Measurements from ENCODE around the gene WWC2. TPM values are rescaled to one million over a fixed set of nuclear protein-coding genes. Genes with fewer than 3 reads are reported as not detected.

WWC2 gene
- total RNA-seq, 4 donors from 2014 or later = 6.6 to 79.7 (median 9.4) TPM

GRCh38 chr4:183326853-183327252 lies 227.8 kb downstream of the WWC2 start:
- H3K27me3 ChIP-seq = no peaks in the 10 kb centered on the region
- in situ Hi-C loops (cut with MboI; ENCODE audit: low pct_ligation_motif_present in 1 of 4, low pct_unique_long_range_greater_than_20kb in 1 of 4, low sequenced_read_pairs in 3 of 4) (no loop called here), intact Hi-C loops (cut with DNase I; ENCODE audit: low total_unique reads) (no loop called here)
- no peaks in the 10 kb centered on the region for H3K4me1 ChIP-seq
- H3K36me3 ChIP-seq = no peaks in the 10 kb centered on the region
- H3K9me3 ChIP-seq = no peaks in the 10 kb centered on the region
- no peak overlapping the region for H3K4me3 ChIP-seq
- no peak for TF ChIP-seq CTCF (IDR thresholded peaks at IDR 0.05)
- DNase-seq = no peak
- 50 to 70% methylated on average over 1 to 2 of the region's 2 CpGs for WGBS, 2 donors (ENCODE audit: low coverage in 1 of 2)
- no peak overlapping the region for H3K27ac ChIP-seq

GRCh38 chr4:183327827-183328226 lies 228.8 kb downstream of the WWC2 start:
- WGBS, 2 donors (ENCODE audit: low coverage in 1 of 2) = 93 to 100% methylated on average over 1 to 7 of the region's 7 CpGs
- intact Hi-C loops (cut with DNase I; ENCODE audit: low total_unique reads) = no loop called here
- no peak for TF ChIP-seq POLR2A (IDR thresholded peaks at IDR 0.05)
- no peak for TF ChIP-seq EP300 (IDR thresholded peaks at IDR 0.05; ENCODE audit: low read depth)
- no peak for TF ChIP-seq POLR2AphosphoS5 (IDR thresholded peaks at IDR 0.05)
- TF ChIP-seq CTCF (IDR thresholded peaks at IDR 0.05) = no peak

DNA sequence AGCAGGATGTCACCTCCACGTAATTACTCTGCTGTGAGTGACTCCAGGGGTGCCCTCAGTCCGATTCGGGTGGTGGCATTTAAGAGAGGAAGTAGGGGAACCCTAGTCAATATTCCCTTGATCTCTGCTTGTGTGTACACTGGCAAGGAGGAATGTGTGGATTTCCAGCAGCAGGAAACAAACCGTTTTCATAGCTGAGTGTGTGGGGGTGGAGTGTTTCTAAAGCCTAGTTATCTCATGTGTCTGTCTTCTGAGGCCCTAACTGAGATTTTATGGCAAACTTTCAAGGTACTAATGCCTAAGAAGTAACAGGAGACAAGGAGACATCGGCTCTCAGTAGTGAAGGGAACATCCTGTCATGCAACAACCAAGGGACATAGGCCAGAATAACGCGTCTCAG lies 229.8 kb downstream of the WWC2 start:
- in situ Hi-C loops (cut with MboI; ENCODE audit: low pct_ligation_motif_present in 1 of 4, low pct_unique_long_range_greater_than_20kb in 1 of 4, low sequenced_read_pairs in 3 of 4) (no loop called here), intact Hi-C loops (cut with DNase I; ENCODE audit: low total_unique reads) (no loop called here)
- Histone ChIP-seq H3K4me1 (no peaks in the 10 kb centered on the region), H3K9me3 (no peaks in the 10 kb centered on the region), H3K4me3 (no peak overlapping the region), H3K36me3 (no peaks in the 10 kb centered on the region), H3K27me3 (no peaks in the 10 kb centered on the region), H3K27ac (no peak overlapping the region)
- WGBS, 2 donors (ENCODE audit: low coverage in 1 of 2) = 50 to 100% methylated on average over 1 to 7 of the region's 7 CpGs
- TF ChIP-seq POLR2AphosphoS5 (IDR thresholded peaks at IDR 0.05) = no peak
- no peak for TF ChIP-seq EP300 (IDR thresholded peaks at IDR 0.05; ENCODE audit: low read depth)
- no peak for TF ChIP-seq POLR2A (IDR thresholded peaks at IDR 0.05)
- no peak for TF ChIP-seq CTCF (IDR thresholded peaks at IDR 0.05)
- DNase-seq = no peak

More at GRCh38 chr4:183327827-183328226, 228.8 kb downstream of the WWC2 start:
- Histone ChIP-seq H3K4me3 (no peak overlapping the region), H3K9me3 (no peaks in the 10 kb centered on the region), H3K36me3 (no peaks in the 10 kb centered on the region), H3K27me3 (no peaks in the 10 kb centered on the region), H3K27ac (no peak overlapping the region), H3K4me1 (no peaks in the 10 kb centered on the region)
- in situ Hi-C loops (cut with MboI; ENCODE audit: low pct_ligation_motif_present in 1 of 4, low pct_unique_long_range_greater_than_20kb in 1 of 4, low sequenced_read_pairs in 3 of 4) = no loop called here
- no peak for DNase-seq

DNA sequence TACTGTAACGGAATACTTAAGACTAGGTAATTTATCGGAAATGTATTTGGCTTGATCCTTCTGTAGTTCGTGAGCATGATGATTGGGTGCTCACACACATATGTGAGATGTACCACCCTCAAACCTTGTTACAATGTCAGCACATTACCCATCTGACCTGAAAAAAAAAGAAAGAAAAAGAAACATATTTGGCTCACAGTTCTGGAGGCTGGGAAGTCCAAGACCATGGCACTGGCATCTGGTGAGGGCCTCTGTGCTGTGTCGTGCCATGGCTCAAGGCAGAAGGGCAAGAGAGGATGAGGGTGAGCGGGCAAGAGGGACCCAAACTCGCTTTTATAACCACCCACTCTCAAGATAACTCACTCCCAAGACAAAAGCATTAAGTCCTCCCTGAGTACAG lies 230.2 kb downstream of the WWC2 start:
- WGBS, 2 donors (ENCODE audit: low coverage in 1 of 2) = 83 to 100% methylated on average over 1 to 6 of the region's 6 CpGs
- no peaks in the 10 kb centered on the region for H3K4me1 ChIP-seq
- no peaks in the 10 kb centered on the region for H3K27me3 ChIP-seq
- no peaks in the 10 kb centered on the region for H3K36me3 ChIP-seq
- DNase-seq = no peak
- H3K27ac ChIP-seq = no peak overlapping the region
- no peak overlapping the region for H3K4me3 ChIP-seq
- in situ Hi-C loops (cut with MboI; ENCODE audit: low pct_ligation_motif_present in 1 of 4, low pct_unique_long_range_greater_than_20kb in 1 of 4, low sequenced_read_pairs in 3 of 4) (no loop called here), intact Hi-C loops (cut with DNase I; ENCODE audit: low total_unique reads) (no loop called here)
- TF ChIP-seq CTCF (IDR thresholded peaks at IDR 0.05) (no peak), EP300 (IDR thresholded peaks at IDR 0.05; ENCODE audit: low read depth) (no peak), POLR2AphosphoS5 (IDR thresholded peaks at IDR 0.05) (no peak), POLR2A (IDR thresholded peaks at IDR 0.05) (no peak)
- H3K9me3 ChIP-seq = no peaks in the 10 kb centered on the region
